Activated naive CD4-positive, alpha-beta T cell treated with anti-CD3 and anti-CD28 coated beads, Interleukin-2, amount 10 ng/mL, durations not matched to agents 7 days and 5 days (primary cell): ENCODE data around the gene PPWD1.
"Not testable (repeated sequence)": the region's sequence is repeated elsewhere in the genome, so short reads cannot be mapped to it uniquely, and the experiment has no call there.

Source experiments
- CTCF ChIA-PET: fragments of 350-600 bp; sonication (Branson Sonifier 250); formaldehyde crosslinking; loops from one replicate; lab custom pipeline; 2021; ENCODE audit warnings: antibody characterized with exemption; lab: Charles Lee
- DNase-seq: peaks from one replicate; pipeline ENCODE4 v3.0.0-alpha.2; 2020
- H3K27ac Mint-ChIP-seq: one replicate; pipeline ENCODE4 v1.8.0; 2021; ENCODE audit warnings: mild to moderate bottlenecking, moderate library complexity, mixed read lengths
- H3K27me3 Mint-ChIP-seq: one replicate; pipeline ENCODE4 v1.8.0; 2021; ENCODE audit warnings: mild to moderate bottlenecking, mixed read lengths
- H3K36me3 Mint-ChIP-seq: one replicate; pipeline ENCODE4 v1.8.0; 2021; ENCODE audit warnings: mixed read lengths
- H3K4me1 Mint-ChIP-seq: one replicate; pipeline ENCODE4 v1.8.0; 2021; ENCODE audit warnings: mixed read lengths
- H3K4me3 Mint-ChIP-seq: one replicate; pipeline ENCODE4 v1.8.0; 2021; ENCODE audit warnings: mild to moderate bottlenecking, moderate library complexity, mixed read lengths
- H3K9me3 Mint-ChIP-seq: one replicate; pipeline ENCODE4 v1.8.0; 2021; ENCODE audit warnings: mixed read lengths

The PPWD1 gene

DNA sequence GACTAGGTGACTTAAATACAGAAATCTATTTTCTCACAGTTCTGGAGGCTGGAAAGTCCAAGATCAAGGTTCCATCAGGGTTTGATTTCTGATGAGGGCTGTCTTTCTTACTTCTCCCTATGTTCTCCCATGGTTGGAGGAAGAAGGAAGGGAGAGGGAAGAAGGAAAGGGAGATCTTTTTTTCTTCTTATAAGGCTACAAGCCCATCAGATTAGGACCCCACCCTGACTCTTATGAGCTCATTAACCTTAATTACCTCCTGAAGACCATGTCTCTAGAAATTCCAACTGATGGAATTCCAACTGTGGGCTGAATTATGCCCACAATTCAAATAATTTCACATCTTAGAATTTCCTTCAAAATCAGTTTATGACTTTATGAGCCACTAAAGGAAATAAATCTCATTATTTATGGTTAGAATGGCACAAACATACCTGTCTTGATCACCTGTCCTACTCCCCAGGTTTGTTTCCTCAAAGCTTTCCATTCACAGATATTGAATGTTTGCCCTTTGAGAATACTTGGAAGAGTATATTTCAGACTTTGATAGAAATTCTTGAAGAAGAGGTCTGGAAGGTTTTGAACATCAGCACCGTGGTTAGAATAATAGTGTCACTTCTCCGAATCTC lies 7.6 kb downstream of the PPWD1 start:
- Mint-ChIP-seq H3K27me3 (no peaks in the 10 kb centered on the region), H3K27ac (no peak overlapping the region), H3K4me3 (no peak overlapping the region), H3K4me1 (peaks cover 22% of the 10 kb centered on the region), H3K36me3 (peaks cover 37% of the 10 kb centered on the region), H3K9me3 (no peaks in the 10 kb centered on the region)
- no peak for DNase-seq
- CTCF ChIA-PET, result interaction anchor here (1.4 kb wide), 1 partner anchor 13 kb away, joined by 4 read pairs; no protein-coding TSS in a partner anchor

- Mint-ChIP-seq H3K27ac (no peak overlapping the region), H3K36me3 (peaks cover 53% of the 10 kb centered on the region), H3K27me3 (no peaks in the 10 kb centered on the region), H3K4me3 (no peak overlapping the region), H3K9me3 (no peaks in the 10 kb centered on the region), H3K4me1 (peaks cover 25% of the 10 kb centered on the region)
- DNase-seq, result no peak
- CTCF ChIA-PET, result no interaction called here
Observed at GRCh38 chr5:65577141-65577540, 14.0 kb downstream of the PPWD1 start.

GRCh38 chr5:65588694-65589093 lies 25.6 kb downstream of the PPWD1 start:
- DNase-seq, result no peak
- CTCF ChIA-PET, result no interaction called here
- H3K4me1 Mint-ChIP-seq, result no peaks in the 10 kb centered on the region
- H3K4me3 Mint-ChIP-seq, result no peak overlapping the region
- H3K9me3 Mint-ChIP-seq, result no peaks in the 10 kb centered on the region
- peaks cover 35% of the 10 kb centered on the region for H3K36me3 Mint-ChIP-seq
- H3K27me3 Mint-ChIP-seq, result no peaks in the 10 kb centered on the region
- H3K27ac Mint-ChIP-seq, result no peak overlapping the region

GRCh38 chr5:65601761-65602160 lies 38.7 kb downstream of the PPWD1 start:
- peaks cover 67% of the 10 kb centered on the region for H3K36me3 Mint-ChIP-seq
- H3K4me1 Mint-ChIP-seq, H3K27me3 Mint-ChIP-seq, DNase-seq, H3K4me3 Mint-ChIP-seq, CTCF ChIA-PET, H3K27ac Mint-ChIP-seq: not testable (repeated sequence)
- peaks cover 11% of the 10 kb centered on the region for H3K9me3 Mint-ChIP-seq

DNA sequence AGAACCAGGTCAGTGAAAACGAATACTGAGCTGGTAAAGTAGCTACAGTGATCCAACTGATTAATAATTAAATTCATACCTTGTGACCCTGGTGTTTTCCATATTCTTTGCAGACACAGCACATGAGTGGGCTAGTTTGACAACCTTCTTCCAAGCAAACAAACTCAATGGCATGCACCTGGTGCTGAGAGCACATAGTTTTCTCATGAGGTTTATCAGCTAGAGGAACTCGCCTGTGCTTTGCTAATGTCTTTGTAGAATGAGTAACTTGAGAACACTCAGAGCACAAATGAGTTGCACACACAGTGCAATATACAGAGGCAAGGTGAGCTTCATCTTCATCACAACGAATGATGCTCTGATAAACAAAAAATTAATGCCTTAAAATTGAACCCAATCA lies 48.4 kb downstream of the PPWD1 start:
- Mint-ChIP-seq H3K36me3 (peaks cover 42% of the 10 kb centered on the region), H3K27ac (no peak overlapping the region), H3K9me3 (no peaks in the 10 kb centered on the region), H3K4me3 (no peak overlapping the region), H3K27me3 (no peaks in the 10 kb centered on the region), H3K4me1 (no peaks in the 10 kb centered on the region)
- no peak for DNase-seq
- CTCF ChIA-PET, result interaction anchor here (1.1 kb wide), 1 partner anchor 8 kb away, joined by 3 read pairs; no protein-coding TSS in a partner anchor

GRCh38 chr5:65612298-65612907 lies 49.3 kb downstream of the PPWD1 start:
- H3K27ac Mint-ChIP-seq, result no peak overlapping the region
- H3K4me1 Mint-ChIP-seq, result no peaks in the 10 kb centered on the region
- CTCF ChIA-PET, result interaction anchor here (1.1 kb wide), 1 partner anchor 9 kb away, joined by 3 read pairs; no protein-coding TSS in a partner anchor
- DNase-seq, result no peak
- peaks cover 36% of the 10 kb centered on the region for H3K36me3 Mint-ChIP-seq
- no peak overlapping the region for H3K4me3 Mint-ChIP-seq
- no peaks in the 10 kb centered on the region for H3K27me3 Mint-ChIP-seq
- H3K9me3 Mint-ChIP-seq, result no peaks in the 10 kb centered on the region

DNA sequence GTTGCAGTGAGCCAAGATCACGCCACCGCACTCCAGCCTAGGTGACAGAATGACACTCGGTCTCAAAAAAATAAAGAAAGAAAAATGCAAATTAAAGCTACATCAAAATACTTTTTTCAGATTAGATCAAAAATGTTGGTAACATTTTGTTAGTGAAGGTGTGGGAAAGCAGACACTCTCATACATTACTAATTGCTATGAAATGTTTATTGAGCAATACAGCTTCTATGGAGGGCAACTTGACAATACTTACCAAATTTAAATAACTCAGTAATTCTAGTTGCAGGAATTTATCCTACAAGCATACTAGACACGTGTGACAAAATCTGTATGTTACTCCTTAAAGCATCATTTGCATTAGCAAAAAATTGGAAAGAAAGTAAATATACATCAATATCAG lies 56.9 kb downstream of the PPWD1 start:
- DNase-seq, result no peak
- CTCF ChIA-PET, result no interaction called here
- Mint-ChIP-seq H3K36me3 (peaks cover 6% of the 10 kb centered on the region), H3K27me3 (no peaks in the 10 kb centered on the region), H3K4me1 (peaks cover 19% of the 10 kb centered on the region), H3K9me3 (no peaks in the 10 kb centered on the region), H3K4me3 (no peak overlapping the region), H3K27ac (no peak overlapping the region)

DNA sequence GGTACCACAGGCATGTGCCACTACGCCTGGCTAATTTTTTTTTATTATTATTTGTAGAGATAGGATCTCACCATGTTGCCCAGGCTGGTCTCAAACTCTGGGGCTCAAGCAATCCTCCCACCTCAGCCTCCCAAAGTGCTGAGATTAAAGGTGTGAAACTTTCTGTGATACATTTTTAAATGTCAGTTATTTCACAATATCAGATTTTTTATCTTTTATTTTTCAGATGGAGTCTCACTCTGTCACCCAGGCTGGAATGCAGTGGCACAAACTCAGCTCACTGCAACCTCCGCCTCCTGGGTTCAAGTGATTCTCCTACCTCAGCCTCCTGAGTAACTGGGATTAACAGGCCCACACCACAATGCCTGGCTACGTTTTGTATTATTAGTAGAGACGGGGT lies 58.9 kb downstream of the PPWD1 start:
- peak overlapping the region; percentile 15 for H3K4me3 Mint-ChIP-seq
- CTCF ChIA-PET, H3K27me3 Mint-ChIP-seq, H3K9me3 Mint-ChIP-seq, DNase-seq, H3K27ac Mint-ChIP-seq, H3K36me3 Mint-ChIP-seq: not testable (repeated sequence)
- peaks cover 31% of the 10 kb centered on the region for H3K4me1 Mint-ChIP-seq

GRCh38 chr5:65623482-65623881 lies 60.4 kb downstream of the PPWD1 start:
- H3K27me3 Mint-ChIP-seq, result no peaks in the 10 kb centered on the region
- peaks cover 39% of the 10 kb centered on the region for H3K4me1 Mint-ChIP-seq
- no peak for DNase-seq
- peaks cover 1% of the 10 kb centered on the region for H3K36me3 Mint-ChIP-seq
- H3K9me3 Mint-ChIP-seq, result no peaks in the 10 kb centered on the region
- H3K4me3 Mint-ChIP-seq, result peak overlapping the region; percentile 93
- CTCF ChIA-PET, result interaction anchor here (0.9 to 1.2 kb wide), 3 partner anchors 32 to 106 kb away, joined by 3 read pairs; partner anchors contain the start of genes CENPK and PPWD1
- peak overlapping the region; percentile 98 for H3K27ac Mint-ChIP-seq

DNA sequence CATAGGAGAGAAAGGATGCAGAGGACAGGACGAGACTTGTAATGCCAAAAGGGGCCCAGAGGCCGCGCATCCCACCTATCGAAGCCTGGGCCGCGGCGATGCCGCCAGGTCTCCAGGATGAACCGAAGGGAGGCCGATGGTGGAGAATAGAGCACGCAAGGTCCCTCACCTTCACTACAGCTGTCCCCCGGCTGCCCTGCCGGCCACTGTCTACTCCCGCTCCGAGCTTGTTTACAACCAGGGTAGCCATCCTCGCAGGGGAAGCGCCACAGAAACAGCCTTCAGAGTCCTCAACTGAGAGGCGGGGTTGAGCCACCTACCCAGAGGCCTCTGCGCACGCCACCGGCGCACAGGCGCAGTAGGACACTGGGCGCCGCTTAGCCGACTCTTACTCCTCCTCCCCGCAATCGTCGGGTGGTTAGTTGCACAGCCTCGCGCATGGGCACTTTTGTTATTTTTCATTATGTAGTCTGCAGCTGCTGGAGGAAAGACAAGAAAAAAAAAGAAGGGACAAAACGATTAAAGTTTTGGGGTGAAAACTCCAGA lies 61.0 kb downstream of the PPWD1 start, which contains the start of gene TRIM23:
TRIM23 (minus strand) TSS at position 309 of the 546 bp plus-strand sequence; CDS start at position 250, 59 bp downstream.
- H3K27ac Mint-ChIP-seq, result peak within 1 kb of the TSS; percentile 98
- no peaks in the 10 kb centered on the region for H3K9me3 Mint-ChIP-seq
- H3K4me3 Mint-ChIP-seq, result peak within 1 kb of the TSS; percentile 93
- peak; percentile 94 for DNase-seq
- no peaks in the 10 kb centered on the region for H3K27me3 Mint-ChIP-seq
- peaks cover 39% of the 10 kb centered on the region for H3K4me1 Mint-ChIP-seq
- H3K36me3 Mint-ChIP-seq, result peaks cover 1% of the 10 kb centered on the region
- CTCF ChIA-PET, result interaction anchor here (0.9 to 1.2 kb wide), 4 partner anchors 33 to 107 kb away, joined by 3 to 4 read pairs (median 3); partner anchors contain the start of genes CENPK and PPWD1

DNA sequence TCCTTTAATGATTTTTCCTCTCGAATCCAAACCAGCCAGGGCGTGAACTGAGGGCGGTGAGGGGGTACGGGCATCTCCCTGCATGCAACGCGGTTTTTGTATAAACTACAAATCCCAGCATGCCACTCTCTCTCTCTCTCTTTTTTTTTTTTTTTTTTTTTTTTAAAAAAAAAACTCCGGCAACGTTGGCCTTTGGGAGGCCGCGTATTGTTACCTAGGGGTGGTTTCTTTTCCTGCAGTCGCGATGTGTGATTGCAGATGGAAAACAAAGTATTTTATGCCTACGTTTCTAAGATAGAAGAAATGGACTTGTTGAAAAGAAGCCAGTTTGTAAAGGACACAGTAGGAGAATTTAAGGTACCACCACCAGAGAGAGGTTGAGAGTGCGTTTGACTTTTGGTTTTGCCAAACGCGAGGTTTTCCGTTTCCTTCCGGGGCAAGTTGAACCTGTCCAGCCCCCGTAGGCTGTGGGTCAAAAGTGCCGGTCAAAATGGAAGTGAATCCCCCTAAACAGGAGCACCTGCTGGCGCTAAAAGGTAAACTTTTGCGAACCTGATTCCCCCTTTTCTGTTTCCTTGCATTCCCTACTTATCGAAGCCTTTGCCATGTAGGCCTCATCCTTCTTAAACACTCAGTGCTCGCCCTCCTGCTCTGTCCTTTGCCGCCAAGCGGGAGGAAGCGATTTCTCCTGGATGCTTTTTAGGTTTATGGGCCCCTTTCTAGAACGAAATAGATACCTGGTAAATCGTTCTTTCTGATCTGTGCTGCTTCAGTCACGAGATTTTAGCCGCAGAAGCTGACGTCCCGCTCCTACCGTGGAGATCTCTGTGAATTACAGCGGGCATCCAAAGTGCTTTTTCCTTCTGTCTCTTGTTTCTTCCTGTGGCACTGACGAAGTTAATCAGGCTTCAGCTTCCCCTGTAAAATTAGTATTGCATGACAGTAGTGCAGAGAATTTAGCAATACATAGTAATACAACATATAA lies 61.8 kb downstream of the PPWD1 start, which contains the start of the genes SHLD3 and TRAPPC13:
SHLD3 (plus strand) TSS at position 457 of the 985 bp plus-strand sequence. CDS start 4,561 bp downstream, outside the sequence.
TRAPPC13 (plus strand) TSS at position 457 of the 985 bp plus-strand sequence; CDS start at position 491, 34 bp downstream.
- Mint-ChIP-seq H3K36me3 (peaks cover 4% of the 10 kb centered on the region), H3K9me3 (no peaks in the 10 kb centered on the region), H3K27ac (peak within 1 kb of the TSS; percentile 98), H3K27me3 (no peaks in the 10 kb centered on the region), H3K4me3 (peak within 1 kb of the TSS; percentile 93), H3K4me1 (peaks cover 41% of the 10 kb centered on the region)
- peak; percentile 89 for DNase-seq
- CTCF ChIA-PET, result interaction anchor here (1.0 to 1.2 kb wide), 2 partner anchors 62 to 96 kb away, joined by 3 to 4 read pairs; partner anchors contain the start of genes CENPK and PPWD1

GRCh38 chr5:65625743-65626142 lies 62.6 kb downstream of the PPWD1 start:
- H3K27ac Mint-ChIP-seq, result peak overlapping the region; percentile 98
- H3K4me1 Mint-ChIP-seq, result peaks cover 41% of the 10 kb centered on the region
- no peak for DNase-seq
- CTCF ChIA-PET, result no interaction called here
- H3K9me3 Mint-ChIP-seq, result no peaks in the 10 kb centered on the region
- no peaks in the 10 kb centered on the region for H3K27me3 Mint-ChIP-seq
- H3K36me3 Mint-ChIP-seq, result peaks cover 6% of the 10 kb centered on the region
- H3K4me3 Mint-ChIP-seq, result peak overlapping the region; percentile 93

DNA sequence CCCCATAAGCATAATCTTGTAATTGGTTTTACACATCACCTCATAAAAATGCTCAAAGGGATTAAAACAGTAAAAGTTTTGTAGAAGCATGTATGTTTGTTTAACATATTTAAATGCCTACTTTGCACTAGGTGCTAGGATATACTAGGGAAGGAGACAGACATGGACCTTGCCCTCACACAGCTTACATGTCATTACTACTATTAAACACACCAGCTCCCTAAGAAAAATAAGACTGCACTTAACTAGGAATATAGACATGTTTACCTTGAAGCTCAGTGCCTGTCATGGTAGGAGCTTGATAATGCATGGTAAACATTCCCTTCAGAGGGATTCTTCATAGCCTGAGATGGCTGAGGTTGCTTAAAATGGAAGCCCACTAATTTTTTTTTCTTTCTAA lies 67.9 kb downstream of the PPWD1 start:
- no peak overlapping the region for H3K27ac Mint-ChIP-seq
- peaks cover 8% of the 10 kb centered on the region for H3K36me3 Mint-ChIP-seq
- H3K4me3 Mint-ChIP-seq, result no peak overlapping the region
- DNase-seq, result no peak
- CTCF ChIA-PET, result no interaction called here
- no peaks in the 10 kb centered on the region for H3K9me3 Mint-ChIP-seq
- H3K4me1 Mint-ChIP-seq, result peaks cover 17% of the 10 kb centered on the region
- no peaks in the 10 kb centered on the region for H3K27me3 Mint-ChIP-seq
